HEK293 (cell line): ENCODE measurements around the gene DRD4.

Experiments used
- CTCF ChIA-PET: fragments of 350-600 bp; formaldehyde crosslinking; extraction: SDS; loops from one replicate; lab custom pipeline; 2021; ENCODE audit warnings: antibody characterized with exemption; lab: Yijun Ruan, JAX
- POLR2A ChIA-PET: fragments of 300-600 bp; formaldehyde crosslinking; extraction: SDS; loops from one replicate; lab custom pipeline; 2020; ENCODE audit warnings: antibody characterized with exemption, inconsistent platforms; lab: Yijun Ruan, JAX
- H3K27ac ChIP-seq: fragments of 200-500 bp; sonication (Bioruptor generic); 2 replicates; pipeline ENCODE4 v1.5.1; 2014; ENCODE audit warnings: low read depth, low read length, control low read depth, inconsistent platforms; ENCODE audit errors: extremely low read depth
- H3K36me3 ChIP-seq, 2 experiments: fragments of 200-500 bp in 1 of 2; sonication (Bioruptor generic) in 1 of 2; 1 replicate in 1 of 2; 2 replicates in 1 of 2; pipeline ENCODE4 v1.5.1; 2014 to 2017; ENCODE audit warnings: inconsistent platforms in 2 of 2, low read length in 2 of 2; ENCODE audit not compliant: control insufficient read depth in 2 of 2, insufficient read depth in 1 of 2
- H3K4me1 ChIP-seq: fragments of 200-500 bp; sonication (Bioruptor generic); 2 replicates; pipeline ENCODE4 v1.5.1; 2014; ENCODE audit warnings: mild to moderate bottlenecking, low read length, inconsistent platforms; ENCODE audit not compliant: control insufficient read depth, insufficient read depth
- H3K4me3 ChIP-seq: 2 replicates; pipeline ENCODE4 v1.5.1; 2011; ENCODE audit warnings: low read depth, mild to moderate bottlenecking, control low read depth, low read length, moderate library complexity
- H3K9me3 ChIP-seq: fragments of 200-500 bp; sonication (Bioruptor generic); 2 replicates; pipeline ENCODE4 v1.5.1; 2014; ENCODE audit warnings: low read depth, low read length, inconsistent platforms; ENCODE audit not compliant: control insufficient read depth, insufficient read depth
- BCL11A ChIP-seq: fragments of 450-650 bp; formaldehyde crosslinking; IDR thresholded peaks from 2 replicates; pipeline ENCODE4 v1.5.1; 2016; ENCODE audit warnings: low read depth, missing biosample characterization, missing genetic modification characterization
- BCL11B ChIP-seq: fragments of 450-650 bp; formaldehyde crosslinking; IDR thresholded peaks from 2 replicates; pipeline ENCODE4 v1.5.1; 2016; ENCODE audit warnings: low read depth, missing biosample characterization, missing genetic modification characterization
- PRDM1 ChIP-seq: fragments of 450-650 bp; formaldehyde crosslinking; IDR thresholded peaks from 2 replicates; pipeline ENCODE4; 2016; ENCODE audit warnings: missing biosample characterization, missing genetic modification characterization
- REPIN1 ChIP-seq: fragments of 450-650 bp; formaldehyde crosslinking; IDR thresholded peaks from 2 replicates; pipeline ENCODE4 v1.5.1; 2017; ENCODE audit warnings: missing biosample characterization, missing genetic modification characterization, low read depth
- ZNF114 ChIP-seq: fragments of 450-650 bp; formaldehyde crosslinking; IDR thresholded peaks from 2 replicates; pipeline ENCODE4 v1.5.0; 2017; ENCODE audit warnings: missing biosample characterization, missing genetic modification characterization
- ZNF133 ChIP-seq: fragments of 450-650 bp; formaldehyde crosslinking; IDR thresholded peaks from 2 replicates; pipeline ENCODE4 v1.5.1; 2016; ENCODE audit warnings: missing biosample characterization, missing genetic modification characterization
- ZNF175 ChIP-seq: fragments of 450-650 bp; formaldehyde crosslinking; IDR thresholded peaks from 2 replicates; pipeline ENCODE4 v1.5.1; 2016; ENCODE audit warnings: missing biosample characterization, missing genetic modification characterization
- ZNF223 ChIP-seq: fragments of 450-650 bp; formaldehyde crosslinking; IDR thresholded peaks from 2 replicates; pipeline ENCODE4 v1.5.1; 2016; ENCODE audit warnings: missing biosample characterization, missing genetic modification characterization
- ZNF248 ChIP-seq: fragments of 450-650 bp; formaldehyde crosslinking; IDR thresholded peaks from 2 replicates; pipeline ENCODE4 v1.5.1; 2017; ENCODE audit warnings: missing biosample characterization, missing genetic modification characterization
- ZNF292 ChIP-seq: fragments of 450-650 bp; formaldehyde crosslinking; IDR thresholded peaks from 2 replicates; pipeline ENCODE4 v1.5.1; 2016; ENCODE audit warnings: low read depth, missing biosample characterization, missing genetic modification characterization, borderline replicate concordance
- ZNF624 ChIP-seq: fragments of 450-650 bp; formaldehyde crosslinking; IDR thresholded peaks from 2 replicates; pipeline ENCODE4 v1.5.1; 2017; ENCODE audit warnings: missing biosample characterization, missing genetic modification characterization
- ZNF658 ChIP-seq: fragments of 450-650 bp; formaldehyde crosslinking; IDR thresholded peaks from 2 replicates; pipeline ENCODE4; 2016; ENCODE audit warnings: missing biosample characterization, missing genetic modification characterization
- ZNF670 ChIP-seq: fragments of 450-650 bp; formaldehyde crosslinking; IDR thresholded peaks from 2 replicates; pipeline ENCODE4 v1.5.1; 2016; ENCODE audit warnings: missing biosample characterization, missing genetic modification characterization, low read depth
- ZXDB ChIP-seq: fragments of 450-650 bp; formaldehyde crosslinking; IDR thresholded peaks from 2 replicates; pipeline ENCODE4 v1.5.1; 2016; ENCODE audit warnings: missing biosample characterization, missing genetic modification characterization
- TF ChIP-seq, protein P1 (sequence below): fragments of 450-650 bp; formaldehyde crosslinking; IDR thresholded peaks from 2 replicates; pipeline ENCODE4 v1.5.1; 2016; ENCODE audit warnings: missing biosample characterization, missing genetic modification characterization
- TF ChIP-seq, protein P2 (sequence below): fragments of 450-650 bp; formaldehyde crosslinking; optimal IDR thresholded peaks from 2 replicates; pipeline ENCODE3; 2016; ENCODE audit warnings: missing biosample characterization, mild to moderate bottlenecking, missing genetic modification characterization
- TF ChIP-seq, protein P3 (sequence below): fragments of 450-650 bp; formaldehyde crosslinking; IDR thresholded peaks from 2 replicates; pipeline ENCODE4 v1.5.1; 2016; ENCODE audit warnings: missing biosample characterization, missing genetic modification characterization
- TF ChIP-seq, protein P4 (sequence below): fragments of 450-650 bp; formaldehyde crosslinking; IDR thresholded peaks from 2 replicates; pipeline ENCODE4 v1.5.1; 2016; ENCODE audit warnings: missing biosample characterization, missing genetic modification characterization

The DRD4 gene

DNA sequence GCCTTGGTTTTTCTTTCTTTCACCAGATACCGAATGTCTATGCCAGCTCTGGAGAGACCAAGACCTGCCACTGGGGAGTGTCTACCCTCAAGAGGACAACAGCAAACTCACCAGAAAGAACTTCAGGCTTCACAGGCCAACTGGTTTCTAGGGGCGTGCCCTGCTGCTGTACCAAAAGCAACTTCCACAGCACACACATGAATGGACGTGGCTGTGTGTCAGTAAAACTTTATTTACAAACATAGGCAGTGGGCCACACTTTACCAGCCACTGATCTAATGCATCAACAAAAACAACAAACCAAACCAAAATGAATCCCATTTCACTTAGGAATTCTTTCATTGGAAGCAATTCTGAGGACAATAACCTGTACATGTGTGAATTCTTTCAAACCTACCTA lies 41.2 kb downstream of the DRD4 start:
- no peak overlapping the region for H3K27ac ChIP-seq
- CTCF ChIA-PET, result no interaction called here
- POLR2A ChIA-PET, result no interaction called here
- peaks cover 5 to 90% of the 10 kb centered on the region in 2 experiments; a peak in 2 of 3 replicates for H3K36me3 ChIP-seq
- TF ChIP-seq ZNF670 (tag by site-specific recombination), result no peak
- TF ChIP-seq, protein P1, sequence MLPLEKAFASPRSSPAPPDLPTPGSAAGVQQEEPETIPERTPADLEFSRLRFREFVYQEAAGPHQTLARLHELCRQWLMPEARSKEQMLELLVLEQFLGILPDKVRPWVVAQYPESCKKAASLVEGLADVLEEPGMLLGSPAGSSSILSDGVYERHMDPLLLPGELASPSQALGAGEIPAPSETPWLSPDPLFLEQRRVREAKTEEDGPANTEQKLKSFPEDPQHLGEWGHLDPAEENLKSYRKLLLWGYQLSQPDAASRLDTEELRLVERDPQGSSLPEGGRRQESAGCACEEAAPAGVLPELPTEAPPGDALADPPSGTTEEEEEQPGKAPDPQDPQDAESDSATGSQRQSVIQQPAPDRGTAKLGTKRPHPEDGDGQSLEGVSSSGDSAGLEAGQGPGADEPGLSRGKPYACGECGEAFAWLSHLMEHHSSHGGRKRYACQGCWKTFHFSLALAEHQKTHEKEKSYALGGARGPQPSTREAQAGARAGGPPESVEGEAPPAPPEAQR (tag by site-specific recombination), result no peak
- no peak for TF ChIP-seq ZNF624
- no peak for TF ChIP-seq ZNF223 (tag by site-specific recombination)
- TF ChIP-seq, protein P2, sequence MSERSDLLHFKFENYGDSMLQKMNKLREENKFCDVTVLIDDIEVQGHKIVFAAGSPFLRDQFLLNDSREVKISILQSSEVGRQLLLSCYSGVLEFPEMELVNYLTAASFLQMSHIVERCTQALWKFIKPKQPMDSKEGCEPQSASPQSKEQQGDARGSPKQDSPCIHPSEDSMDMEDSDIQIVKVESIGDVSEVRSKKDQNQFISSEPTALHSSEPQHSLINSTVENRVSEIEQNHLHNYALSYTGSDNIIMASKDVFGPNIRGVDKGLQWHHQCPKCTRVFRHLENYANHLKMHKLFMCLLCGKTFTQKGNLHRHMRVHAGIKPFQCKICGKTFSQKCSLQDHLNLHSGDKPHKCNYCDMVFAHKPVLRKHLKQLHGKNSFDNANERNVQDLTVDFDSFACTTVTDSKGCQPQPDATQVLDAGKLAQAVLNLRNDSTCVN (tag by site-specific recombination), result no peak
- TF ChIP-seq REPIN1 (tag by site-specific recombination), result no peak
- TF ChIP-seq ZNF175 (tag by site-specific recombination), result no peak
- TF ChIP-seq, protein P3, sequence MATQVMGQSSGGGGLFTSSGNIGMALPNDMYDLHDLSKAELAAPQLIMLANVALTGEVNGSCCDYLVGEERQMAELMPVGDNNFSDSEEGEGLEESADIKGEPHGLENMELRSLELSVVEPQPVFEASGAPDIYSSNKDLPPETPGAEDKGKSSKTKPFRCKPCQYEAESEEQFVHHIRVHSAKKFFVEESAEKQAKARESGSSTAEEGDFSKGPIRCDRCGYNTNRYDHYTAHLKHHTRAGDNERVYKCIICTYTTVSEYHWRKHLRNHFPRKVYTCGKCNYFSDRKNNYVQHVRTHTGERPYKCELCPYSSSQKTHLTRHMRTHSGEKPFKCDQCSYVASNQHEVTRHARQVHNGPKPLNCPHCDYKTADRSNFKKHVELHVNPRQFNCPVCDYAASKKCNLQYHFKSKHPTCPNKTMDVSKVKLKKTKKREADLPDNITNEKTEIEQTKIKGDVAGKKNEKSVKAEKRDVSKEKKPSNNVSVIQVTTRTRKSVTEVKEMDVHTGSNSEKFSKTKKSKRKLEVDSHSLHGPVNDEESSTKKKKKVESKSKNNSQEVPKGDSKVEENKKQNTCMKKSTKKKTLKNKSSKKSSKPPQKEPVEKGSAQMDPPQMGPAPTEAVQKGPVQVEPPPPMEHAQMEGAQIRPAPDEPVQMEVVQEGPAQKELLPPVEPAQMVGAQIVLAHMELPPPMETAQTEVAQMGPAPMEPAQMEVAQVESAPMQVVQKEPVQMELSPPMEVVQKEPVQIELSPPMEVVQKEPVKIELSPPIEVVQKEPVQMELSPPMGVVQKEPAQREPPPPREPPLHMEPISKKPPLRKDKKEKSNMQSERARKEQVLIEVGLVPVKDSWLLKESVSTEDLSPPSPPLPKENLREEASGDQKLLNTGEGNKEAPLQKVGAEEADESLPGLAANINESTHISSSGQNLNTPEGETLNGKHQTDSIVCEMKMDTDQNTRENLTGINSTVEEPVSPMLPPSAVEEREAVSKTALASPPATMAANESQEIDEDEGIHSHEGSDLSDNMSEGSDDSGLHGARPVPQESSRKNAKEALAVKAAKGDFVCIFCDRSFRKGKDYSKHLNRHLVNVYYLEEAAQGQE (tag by site-specific recombination), result no peak
- no peak for TF ChIP-seq ZNF658
- TF ChIP-seq ZXDB (tag by site-specific recombination), result no peak
- no peak for TF ChIP-seq ZNF248 (tag by site-specific recombination)
- TF ChIP-seq PRDM1 (tag by site-specific recombination), result no peak
- TF ChIP-seq ZNF292, result no peak
- TF ChIP-seq, protein P4, sequence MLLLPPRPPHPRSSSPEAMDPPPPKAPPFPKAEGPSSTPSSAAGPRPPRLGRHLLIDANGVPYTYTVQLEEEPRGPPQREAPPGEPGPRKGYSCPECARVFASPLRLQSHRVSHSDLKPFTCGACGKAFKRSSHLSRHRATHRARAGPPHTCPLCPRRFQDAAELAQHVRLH (tag by site-specific recombination), result no peak
- TF ChIP-seq ZNF114 (tag by site-specific recombination), result no peak
- TF ChIP-seq, all 188 proteins: peak for 0
- Histone ChIP-seq H3K4me1 (no peaks in the 10 kb centered on the region), H3K4me3 (no peak overlapping the region), H3K9me3 (no peaks in the 10 kb centered on the region)

DNA sequence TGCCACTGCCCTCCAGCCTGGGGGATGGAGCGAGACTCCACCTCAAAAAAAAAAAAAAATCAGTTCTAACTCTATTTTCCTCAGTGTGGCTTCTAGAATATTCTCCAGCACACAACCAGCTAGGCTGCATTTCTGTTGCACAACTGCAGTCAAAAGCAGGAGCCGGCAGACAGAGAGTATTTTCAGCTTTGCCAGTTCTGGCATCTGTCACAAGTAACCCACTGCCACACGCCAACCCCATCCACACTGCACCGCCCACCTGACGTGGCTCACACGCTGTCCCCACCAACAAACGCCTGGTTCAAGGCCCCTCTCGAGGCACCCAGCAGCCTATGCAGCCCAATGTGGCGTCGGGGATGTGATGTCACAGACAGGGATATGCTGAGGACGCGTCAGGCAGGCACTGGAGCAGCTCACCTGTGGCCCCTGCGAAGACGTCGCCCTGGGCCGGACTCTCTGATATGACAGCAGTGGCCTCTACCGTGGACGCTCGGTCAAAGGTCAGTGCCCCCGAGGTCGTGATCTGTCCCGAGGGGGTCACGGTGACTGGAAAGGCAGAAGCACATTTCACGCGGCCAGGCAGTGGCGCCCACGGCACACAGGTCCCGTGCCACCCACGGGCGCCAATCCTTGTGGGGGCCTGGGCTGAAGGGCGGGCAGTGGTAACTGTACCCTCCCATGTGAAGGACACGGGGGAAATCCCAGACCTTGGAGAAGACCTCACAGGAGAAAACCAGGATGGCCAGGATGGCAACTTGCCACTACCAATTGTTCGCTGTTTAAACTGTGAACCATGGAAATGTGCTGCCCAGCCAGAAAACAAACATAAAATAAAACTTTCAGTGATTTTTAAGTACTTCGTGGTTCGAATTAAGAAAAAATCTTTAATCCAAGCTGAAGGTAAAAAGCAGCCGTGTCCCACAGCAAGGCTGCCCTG lies 42.5 kb downstream of the DRD4 start:
- CTCF ChIA-PET, result interaction anchor here (0.7 to 1.8 kb wide), 2 partner anchors 45 to 125 kb away, joined by 3 to 5 read pairs; no protein-coding TSS in a partner anchor
- POLR2A ChIA-PET, result no interaction called here
- no peak overlapping the region for H3K27ac ChIP-seq
- H3K4me1 ChIP-seq, result no peaks in the 10 kb centered on the region
- no peak overlapping the region for H3K4me3 ChIP-seq
- no peak for TF ChIP-seq ZNF133
- TF ChIP-seq BCL11B (tag by site-specific recombination), result peak; percentile 74; the same call in 1 of the 2 replicates
- TF ChIP-seq BCL11A, result 0 out of 2 replicates have a peak, but pooled peaks have one; percentile 42
- TF ChIP-seq, all 188 proteins: peak for 2
- Histone ChIP-seq H3K9me3 (no peaks in the 10 kb centered on the region), H3K36me3 (peaks cover 11 to 90% of the 10 kb centered on the region in 2 experiments; a peak in 2 of 3 replicates)
